ENCODE data around the gene ZNF184.
A peak's percentile ranks its signal among the peaks of the same experiment; 100 is the strongest.

The ZNF184 gene

GRCh38 chr6:27479319-27480182 is 6.6 kb upstream of the ZNF184 start:
- peak; percentile 69 to 91 (median 79) for DNase-seq (ENCODE audit: low read depth in 2 of 3, low spot score in 1 of 3)

GRCh38 chr6:27478706-27479318 is 5.9 kb upstream of the ZNF184 start:
- DNase-seq (ENCODE audit: low read depth in 2 of 3, low spot score in 1 of 3) = peak; percentile 71 to 90 (median 87)

DNA sequence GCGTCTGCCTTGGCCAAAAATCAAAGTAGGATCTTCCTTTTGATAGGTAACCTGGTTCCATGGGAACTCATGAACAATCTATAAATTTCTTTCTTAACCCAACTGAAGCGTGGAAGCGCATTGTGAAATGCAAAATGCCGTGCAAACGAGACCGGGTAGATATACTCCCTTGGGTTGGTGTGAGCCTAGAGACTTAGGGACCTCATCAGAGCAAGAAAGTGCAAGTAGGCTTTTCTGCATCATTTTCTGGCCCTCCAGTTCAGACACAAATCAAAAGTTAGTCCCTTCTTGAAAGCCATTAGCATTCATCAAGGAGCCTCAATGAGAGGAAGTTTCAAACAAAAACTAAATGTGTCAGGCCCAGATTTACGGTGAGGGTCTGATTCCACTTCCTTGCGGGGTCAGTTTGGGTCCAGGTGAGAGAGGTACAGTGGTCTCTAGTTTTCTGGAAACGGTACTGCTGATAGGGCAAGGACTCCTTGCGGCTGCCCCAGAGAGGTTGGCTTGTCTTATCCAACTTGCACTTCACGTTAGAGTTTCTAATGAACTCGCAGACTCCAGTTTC is 5.3 kb upstream of the ZNF184 start:
- DNase-seq (ENCODE audit: low read depth in 2 of 3, low spot score in 1 of 3) = no peak

DNA sequence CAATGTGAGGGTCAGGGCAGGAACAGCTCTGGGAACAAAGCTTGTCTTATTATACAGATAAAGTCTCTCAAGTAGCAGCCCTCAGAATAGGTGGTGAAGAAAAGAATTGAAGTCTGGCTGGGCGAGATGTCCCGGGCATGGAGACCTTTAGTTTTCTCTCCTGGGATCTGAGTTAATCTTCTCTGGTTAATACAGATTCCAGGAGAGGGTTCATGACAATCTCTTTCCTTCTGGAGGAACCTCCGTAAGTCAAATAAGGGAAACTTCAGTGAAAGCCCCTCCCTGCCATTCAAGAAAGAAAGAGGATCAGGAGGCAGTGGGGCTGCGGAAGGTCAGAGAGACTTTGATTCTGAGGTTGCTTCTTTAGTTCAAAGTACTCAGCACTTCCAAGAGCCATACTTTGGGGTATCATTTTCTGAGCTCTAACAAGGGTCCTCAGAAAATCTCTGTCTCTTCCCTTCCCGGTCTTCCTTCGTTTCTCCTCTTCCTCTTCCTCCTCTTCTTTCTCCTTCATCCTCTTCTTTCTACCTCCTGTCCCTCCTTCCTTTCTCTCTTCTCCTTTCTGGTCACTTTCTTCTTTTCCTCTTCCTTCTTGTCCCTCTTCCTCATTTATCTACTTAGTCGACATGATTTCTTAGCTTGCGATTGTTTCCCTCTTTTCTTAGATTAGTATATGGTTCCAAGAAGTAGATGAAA is 4.6 kb upstream of the ZNF184 start:
- no peak for DNase-seq (ENCODE audit: low read depth in 2 of 3, low spot score in 1 of 3)

- no peak for DNase-seq (ENCODE audit: low read depth in 2 of 3, low spot score in 1 of 3)
Measured at GRCh38 chr6:27476090-27476489, 3.2 kb upstream of the ZNF184 start.

- no peak for DNase-seq (ENCODE audit: low read depth in 2 of 3, low spot score in 1 of 3)
Measured at GRCh38 chr6:27474672-27475071, 1.8 kb upstream of the ZNF184 start.

DNA sequence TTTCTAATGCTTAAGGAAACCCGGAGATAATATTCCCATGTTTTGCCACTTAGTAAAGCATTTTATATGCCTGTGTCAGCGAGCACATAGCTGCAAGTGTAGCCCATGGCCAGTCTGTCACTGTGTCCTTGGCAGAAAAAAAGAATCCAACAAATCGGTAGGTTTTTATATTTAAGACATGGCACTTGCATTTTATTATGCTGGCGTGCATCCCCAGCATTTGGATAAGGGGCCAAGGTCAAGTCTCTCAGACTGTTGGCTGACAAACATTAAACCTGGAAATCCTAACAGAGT is 1.2 kb upstream of the ZNF184 start:
- no peak for DNase-seq (ENCODE audit: low read depth in 2 of 3, low spot score in 1 of 3)

DNA sequence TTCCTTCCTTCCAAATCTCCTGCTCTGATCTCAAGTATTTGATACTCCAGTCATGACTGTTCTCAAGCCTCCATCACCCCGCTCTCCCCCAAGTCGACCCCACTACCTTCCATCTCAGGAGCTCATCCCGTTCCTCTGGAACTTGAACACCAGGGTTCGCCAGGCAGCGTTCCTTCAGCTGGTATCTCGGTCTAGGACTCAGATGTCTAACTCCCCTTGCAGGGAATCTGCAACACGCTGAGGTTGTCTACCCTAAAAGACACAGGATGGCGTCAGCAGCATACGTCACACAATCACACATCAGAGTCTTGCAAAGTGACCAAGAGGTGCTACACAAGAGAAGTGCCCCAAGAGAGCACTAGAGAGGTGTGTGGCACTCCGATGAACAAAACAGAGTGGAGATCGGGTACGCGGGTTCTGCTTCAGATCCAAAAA is 706 bp downstream of the ZNF184 start:
- DNase-seq (ENCODE audit: low read depth in 2 of 3, low spot score in 1 of 3) = peak; percentile 47 to 58 (median 48)

- DNase-seq (ENCODE audit: low read depth in 2 of 3, low spot score in 1 of 3) = no peak
Measured at GRCh38 chr6:27471365-27472115, 1.4 kb downstream of the ZNF184 start.

- DNase-seq (ENCODE audit: low read depth in 2 of 3, low spot score in 1 of 3) = no peak
Measured at GRCh38 chr6:27470023-27470422, 2.9 kb downstream of the ZNF184 start.

DNA sequence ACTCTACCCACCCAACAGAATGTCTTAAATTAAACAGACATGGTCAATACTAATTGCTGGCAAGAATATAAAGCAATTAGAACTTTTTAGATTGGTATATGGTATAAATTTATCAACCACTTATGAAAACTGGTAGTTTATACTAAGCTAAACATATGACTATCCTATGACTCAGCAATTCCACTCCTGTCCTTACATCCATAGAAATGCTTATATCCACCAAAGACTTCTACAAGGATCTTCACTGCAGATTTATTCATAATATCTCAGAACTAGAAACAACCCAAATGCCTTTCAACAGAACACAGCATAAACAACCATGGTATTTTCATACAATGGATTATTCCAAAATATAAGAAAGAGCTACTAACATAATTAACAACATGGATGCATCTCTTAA is 4.6 kb downstream of the ZNF184 start:
- DNase-seq (ENCODE audit: low read depth in 2 of 3, low spot score in 1 of 3) = no peak

DNA sequence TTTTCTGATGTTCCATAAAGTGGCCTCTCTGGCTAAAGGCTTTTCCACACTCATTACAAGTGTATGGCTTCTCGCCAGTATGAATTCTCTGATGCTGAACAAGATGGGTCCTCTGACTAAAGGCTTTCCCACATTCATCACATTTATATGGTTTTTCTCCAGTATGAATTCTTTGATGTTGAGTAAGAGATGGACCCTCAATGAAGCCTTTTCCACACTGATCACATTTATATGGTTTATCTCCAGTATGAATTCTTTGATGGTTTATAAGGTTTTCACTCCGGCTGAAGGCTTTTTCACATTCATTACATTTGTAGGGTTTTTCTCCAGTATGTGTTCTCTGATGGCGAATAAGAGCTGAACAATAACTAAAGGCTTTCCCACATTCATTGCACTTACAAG is 20.4 kb downstream of the ZNF184 start:
- no peak for DNase-seq (ENCODE audit: low read depth in 2 of 3, low spot score in 1 of 3)

DNA sequence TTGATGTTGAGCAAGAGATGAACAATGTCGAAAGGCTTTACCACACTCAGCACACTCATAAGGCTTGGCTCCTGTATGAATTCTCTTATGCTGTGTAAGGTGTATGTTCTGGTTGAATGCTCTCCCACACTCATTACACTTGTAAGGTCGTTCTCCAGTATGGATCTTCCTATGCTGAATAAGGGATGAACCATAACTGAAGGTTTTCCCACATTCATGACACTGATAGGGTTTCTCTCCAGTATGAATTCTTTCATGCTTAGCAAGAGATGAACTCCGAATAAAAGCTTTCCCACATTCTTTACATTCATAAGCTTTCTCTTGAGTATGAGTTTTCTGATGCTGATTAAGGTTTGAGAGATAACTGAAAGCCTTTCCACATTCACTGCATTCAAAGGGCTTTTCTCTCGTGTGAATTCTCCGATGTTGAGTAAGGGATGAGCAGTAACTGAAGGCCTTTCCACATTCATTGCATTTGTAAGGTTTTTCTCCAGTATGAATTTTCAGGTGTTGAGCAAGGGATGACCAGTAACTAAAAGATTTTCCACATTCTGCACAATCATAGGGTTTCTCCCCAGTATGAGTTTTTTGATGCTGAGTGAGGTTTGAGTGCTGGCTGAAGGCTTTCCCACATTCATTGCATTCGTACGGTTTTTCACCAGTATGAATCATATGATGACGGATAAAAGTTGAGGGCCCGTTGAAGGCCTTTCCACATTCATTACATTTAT is 21.1 kb downstream of the ZNF184 start:
- DNase-seq (ENCODE audit: low read depth in 2 of 3, low spot score in 1 of 3) = no peak

DNA sequence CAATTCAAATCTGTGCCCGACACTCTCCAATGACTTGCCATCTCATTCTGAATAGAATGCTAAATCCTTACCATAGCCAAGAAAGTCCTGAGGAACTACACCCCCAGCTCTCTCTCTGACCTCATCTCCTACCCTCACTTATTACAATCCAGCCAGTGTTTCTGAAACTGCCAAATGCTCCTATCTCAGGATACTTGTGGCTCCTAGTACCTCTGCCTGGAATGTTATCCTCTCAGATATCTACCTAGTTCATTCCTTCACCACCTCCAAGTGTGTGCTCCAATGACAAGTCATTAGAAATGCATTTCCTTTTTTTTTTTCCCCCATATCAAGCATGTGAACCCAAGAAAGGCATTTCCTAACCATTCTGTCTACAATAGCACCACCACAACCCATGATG is 24.4 kb downstream of the ZNF184 start:
- DNase-seq (ENCODE audit: low read depth in 2 of 3, low spot score in 1 of 3) = no peak

DNA sequence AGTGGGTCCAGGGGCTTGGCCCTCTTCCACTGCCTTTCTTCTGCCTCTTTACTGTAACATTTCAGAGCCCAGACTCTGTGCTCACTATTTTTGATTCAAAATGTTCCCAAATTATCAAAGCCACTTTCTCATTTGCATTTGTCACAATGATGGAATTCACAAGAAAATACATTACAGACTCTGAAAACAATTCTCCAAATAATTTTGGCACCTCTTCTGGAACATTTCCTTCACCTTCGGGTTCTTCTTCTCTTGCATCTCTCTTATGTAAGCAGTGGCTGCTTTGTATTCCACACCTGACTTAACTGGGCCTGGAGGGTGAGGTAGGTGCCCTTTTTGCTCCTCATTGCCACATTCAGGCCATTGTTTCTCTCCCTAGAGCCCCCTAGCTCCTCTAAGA is 30.0 kb downstream of the ZNF184 start:
- DNase-seq (ENCODE audit: low read depth in 2 of 3, low spot score in 1 of 3) = no peak

- no peak for DNase-seq (ENCODE audit: low read depth in 2 of 3, low spot score in 1 of 3)
Measured at GRCh38 chr6:27441001-27441400, 31.9 kb downstream of the ZNF184 start.

GRCh38 chr6:27439371-27439770 is 33.5 kb downstream of the ZNF184 start:
- DNase-seq (ENCODE audit: low read depth in 2 of 3, low spot score in 1 of 3) = no peak

GRCh38 chr6:27433714-27434113 is 39.2 kb downstream of the ZNF184 start:
- DNase-seq (ENCODE audit: low read depth in 2 of 3, low spot score in 1 of 3) = no peak

DNA sequence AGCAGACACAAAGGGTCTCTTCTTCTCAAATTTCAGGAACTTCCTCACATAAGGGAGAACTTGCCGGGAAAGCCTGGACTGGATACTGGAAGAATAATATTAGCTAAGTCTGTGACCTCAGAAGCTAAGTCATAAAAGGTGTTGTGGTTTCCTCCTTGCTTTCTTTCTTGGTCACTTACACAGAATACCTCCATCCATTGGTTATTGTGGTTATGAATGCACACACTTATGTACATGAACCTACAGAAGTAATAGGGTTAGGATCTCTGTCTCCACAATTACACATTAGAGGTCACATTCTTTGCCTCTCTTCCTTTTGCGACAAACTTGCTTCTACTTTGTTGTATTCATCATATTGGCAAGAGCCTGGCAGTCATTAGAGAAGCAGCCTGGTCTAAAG is 43.9 kb downstream of the ZNF184 start:
- DNase-seq (ENCODE audit: low read depth in 2 of 3, low spot score in 1 of 3) = no peak

DNA sequence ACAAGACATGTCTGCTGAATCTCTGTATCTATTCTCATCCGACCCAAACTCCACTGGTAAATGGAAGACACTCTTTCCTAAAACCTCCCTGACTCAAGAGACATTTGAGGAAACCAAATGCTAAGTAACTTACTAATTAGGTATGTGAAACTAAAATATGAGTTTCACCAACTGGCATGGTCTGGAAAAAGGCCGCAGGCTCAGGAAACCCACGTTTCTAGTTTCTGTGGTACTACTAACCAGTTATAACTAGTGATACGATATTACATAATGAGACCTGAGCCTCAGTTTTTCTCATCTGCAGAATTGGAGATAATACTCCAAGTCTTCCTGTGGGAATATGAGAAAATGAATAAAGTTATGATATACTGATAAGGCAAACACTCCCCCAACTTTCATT is 44.4 kb downstream of the ZNF184 start:
- no peak for DNase-seq (ENCODE audit: low read depth in 2 of 3, low spot score in 1 of 3)

All from stimulated activated CD4-positive, alpha-beta T cell treated with anti-CD3 and anti-CD28 coated beads, Interleukin-12 subunit alpha, Interleukin-12 subunit beta, amount 100 ng/mL, for 48 hours (primary cell).